Breast epithelium (tissue), 3 donors: ENCODE data around the gene MED19.

ENCODE experiments used
- POLR2A ChIP-seq: fragments of 450-650 bp; IDR thresholded peaks from one replicate; pipeline ENCODE4 v1.6.1; 2016; ENCODE audit warnings: antibody characterized with exemption, mild to moderate bottlenecking, moderate library complexity
- POLR2AphosphoS5 ChIP-seq, 3 donors: sonication (generic); formaldehyde crosslinking; IDR thresholded peaks; one replicate each; pipeline ENCODE4 v1.6.1; 2017; ENCODE audit warnings: antibody characterized with exemption in 3 of 3
- TF ChIP-seq, protein P1 (sequence below), 3 donors: fragments of 450-650 bp; IDR thresholded peaks; one replicate each; pipeline ENCODE4 v1.5.1; 2016 to 2017; ENCODE audit warnings: antibody characterized with exemption in 3 of 3, mild to moderate bottlenecking in 3 of 3, moderate library complexity in 3 of 3

DNA sequence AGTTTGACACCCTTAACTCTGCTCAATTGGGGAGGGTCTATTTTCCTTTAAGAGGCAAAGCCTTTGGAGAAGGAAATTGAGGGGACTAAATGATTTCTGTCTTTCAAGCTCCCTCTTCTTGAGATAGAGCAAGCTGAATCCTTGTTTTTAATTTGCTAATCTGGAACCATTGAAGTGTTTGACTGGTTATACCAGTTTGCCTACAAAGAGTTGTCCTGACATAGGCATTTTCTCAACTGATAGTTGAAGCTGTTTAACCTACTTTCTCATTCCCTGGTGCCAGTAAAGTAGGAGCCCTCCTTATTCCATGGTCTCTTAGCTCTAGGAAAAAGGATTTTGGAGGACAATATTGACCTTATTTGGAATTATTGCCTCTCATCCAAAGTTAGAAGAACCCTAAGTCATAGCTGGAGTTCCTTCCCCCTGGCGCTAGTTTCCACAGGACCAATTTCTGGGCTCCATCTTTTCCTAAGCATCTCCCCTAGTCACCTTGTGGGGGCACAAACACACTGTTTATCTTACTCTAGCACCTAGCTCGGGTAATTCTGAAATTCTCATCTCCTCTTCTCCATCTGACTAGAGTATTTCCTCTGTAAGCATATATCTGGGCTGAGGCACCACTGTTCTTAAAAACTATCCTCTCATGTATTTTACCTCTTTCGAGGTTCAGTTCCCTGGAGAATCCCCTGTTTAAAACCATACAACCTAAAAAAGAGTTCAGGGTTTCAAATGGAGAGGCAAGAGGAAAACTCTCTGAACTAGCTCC, 36.7 kb downstream of the MED19 start:
- no peak for TF ChIP-seq POLR2AphosphoS5 (IDR thresholded peaks at IDR 0.05)
- TF ChIP-seq, protein P1, sequence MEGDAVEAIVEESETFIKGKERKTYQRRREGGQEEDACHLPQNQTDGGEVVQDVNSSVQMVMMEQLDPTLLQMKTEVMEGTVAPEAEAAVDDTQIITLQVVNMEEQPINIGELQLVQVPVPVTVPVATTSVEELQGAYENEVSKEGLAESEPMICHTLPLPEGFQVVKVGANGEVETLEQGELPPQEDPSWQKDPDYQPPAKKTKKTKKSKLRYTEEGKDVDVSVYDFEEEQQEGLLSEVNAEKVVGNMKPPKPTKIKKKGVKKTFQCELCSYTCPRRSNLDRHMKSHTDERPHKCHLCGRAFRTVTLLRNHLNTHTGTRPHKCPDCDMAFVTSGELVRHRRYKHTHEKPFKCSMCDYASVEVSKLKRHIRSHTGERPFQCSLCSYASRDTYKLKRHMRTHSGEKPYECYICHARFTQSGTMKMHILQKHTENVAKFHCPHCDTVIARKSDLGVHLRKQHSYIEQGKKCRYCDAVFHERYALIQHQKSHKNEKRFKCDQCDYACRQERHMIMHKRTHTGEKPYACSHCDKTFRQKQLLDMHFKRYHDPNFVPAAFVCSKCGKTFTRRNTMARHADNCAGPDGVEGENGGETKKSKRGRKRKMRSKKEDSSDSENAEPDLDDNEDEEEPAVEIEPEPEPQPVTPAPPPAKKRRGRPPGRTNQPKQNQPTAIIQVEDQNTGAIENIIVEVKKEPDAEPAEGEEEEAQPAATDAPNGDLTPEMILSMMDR (IDR thresholded peaks at IDR 0.05): no peak
- TF ChIP-seq POLR2A: no peak
